K562 (cell line): ENCODE results near the gene PCDHB14. TPM values are rescaled to one million over a fixed set of nuclear protein-coding genes. Genes with fewer than 3 reads are reported as not detected.
"Not testable (repeated sequence)": the region's sequence is repeated elsewhere in the genome, so short reads cannot be mapped to it uniquely, and the experiment has no call there.

Experiments
- ATAC-seq: fragments of 200-7000 bp; cut with Tn5 transposase; 3 replicates; pipeline ENCODE4 v1.9.1; 2020; ENCODE audit warnings: moderate library complexity
- BruUV-seq: library from RNA; stranded (reverse); fragments of 400-500 nt; replicated peaks from 2 replicates; lab custom pipeline; 2021; lab: Mats Ljungman, UMichigan
- CTCF ChIA-PET: fragments of 300-600 bp; formaldehyde crosslinking; extraction: SDS; loops from one replicate; lab custom pipeline; 2021; ENCODE audit warnings: low intra/inter-chr PET ratio; lab: Yijun Ruan, JAX
- POLR2A ChIA-PET: fragments of 300-600, 350-650 bp; sonication (Branson Sonifier 250); formaldehyde crosslinking; extraction: SDS; loops from one replicate; lab custom pipeline; 2021; ENCODE audit warnings: antibody characterized with exemption, inconsistent platforms; lab: Yijun Ruan, JAX
- DNase-seq, 4 experiments: peaks; one replicate each; pipeline versions ENCODE4 v3.0.0 to v3.0.0-alpha.2; 2011 to 2018; ENCODE audit warnings: low spot score in 3 of 4, mixed read lengths in 3 of 4; ENCODE audit errors: extremely low read depth in 1 of 4
- FAIRE-seq: peaks from 2 replicates; lab custom pipeline; 2011; peaks lifted over from hg19 to GRCh38; lab: Jason Lieb, UNC
- H2AFZ ChIP-seq: 2 replicates; pipeline ENCODE4 v1.6.0; 2011; ENCODE audit warnings: low read depth, low read length, control low read depth, inconsistent platforms
- H3K27ac ChIP-seq: fragments of 200-600 bp; 3 replicates; pipeline ENCODE4 v1.8.0; 2011; ENCODE audit warnings: low read depth, mild to moderate bottlenecking, control low read depth, inconsistent platforms, low read length, moderate library complexity, mixed read lengths; ENCODE audit errors: extremely low read depth
- H3K27me3 ChIP-seq, 2 experiments: fragments of 300-600 bp in 1 of 2; 2 replicates in 1 of 2; 3 replicates in 1 of 2; pipeline versions ENCODE4 v1.6.0 to v1.8.0; 2011; ENCODE audit warnings: inconsistent platforms in 2 of 2, low read length in 2 of 2, mild to moderate bottlenecking in 1 of 2, mixed read lengths in 1 of 2, moderate library complexity in 1 of 2; ENCODE audit not compliant: control insufficient read depth in 2 of 2, insufficient read depth in 2 of 2
- H3K36me3 ChIP-seq: fragments of 300-600 bp; 3 replicates; pipeline ENCODE4 v1.8.0; 2011; ENCODE audit warnings: mild to moderate bottlenecking, low read length, inconsistent platforms; ENCODE audit not compliant: control insufficient read depth, insufficient read depth
- H3K4me1 ChIP-seq, 2 experiments: fragments of 200-600 bp in 1 of 2; replicated peaks in 1 of 2; 2 replicates in 1 of 2; 3 replicates in 1 of 2; pipeline versions ENCODE4 v1.5.1 to v1.8.0; 2011; ENCODE audit warnings: inconsistent platforms in 2 of 2, low read length in 2 of 2, mild to moderate bottlenecking in 1 of 2, mixed read lengths in 1 of 2, moderate library complexity in 1 of 2; ENCODE audit not compliant: control insufficient read depth in 2 of 2, insufficient read depth in 2 of 2
- H3K4me2 ChIP-seq: 2 replicates; pipeline ENCODE4 v1.6.1; 2011; ENCODE audit warnings: low read length, control low read depth, inconsistent platforms, mixed read lengths; ENCODE audit not compliant: insufficient read depth
- H3K4me3 ChIP-seq: fragments of 200-600 bp; sonication (generic), shearing (Covaris generic); 2 replicates; pipeline ENCODE4 v1.5.1; 2016; ENCODE audit warnings: control low read depth, inconsistent platforms
- H3K79me2 ChIP-seq: fragments of 200-600 bp; 3 replicates; pipeline ENCODE4 v1.8.0; 2011; ENCODE audit warnings: low read length, inconsistent platforms; ENCODE audit not compliant: control insufficient read depth, insufficient read depth
- H3K9ac ChIP-seq, 2 experiments: 2 replicates each; pipeline versions ENCODE4 v1.6.0 to v1.6.1; 2011; ENCODE audit warnings: low read depth in 2 of 2, low read length in 2 of 2, control low read depth in 1 of 2, inconsistent platforms in 1 of 2, mild to moderate bottlenecking in 1 of 2, mixed read lengths in 1 of 2; ENCODE audit not compliant: insufficient read depth in 1 of 2
- H3K9me1 ChIP-seq: one replicate; pipeline ENCODE4 v1.6.0; 2011; ENCODE audit warnings: inconsistent platforms, mild to moderate bottlenecking, low read length, moderate library complexity; ENCODE audit not compliant: control insufficient read depth, insufficient read depth
- H3K9me3 ChIP-seq: replicated peaks from 2 replicates; pipeline ENCODE4 v1.5.1; 2011; ENCODE audit warnings: low read depth, low read length, inconsistent platforms; ENCODE audit not compliant: control insufficient read depth, insufficient read depth
- H4K20me1 ChIP-seq: replicated peaks from 2 replicates; pipeline ENCODE4 v1.6.1; 2011; ENCODE audit warnings: low read length, inconsistent platforms, mixed read lengths; ENCODE audit not compliant: control insufficient read depth, insufficient read depth
- GTF2A2 ChIP-seq: IDR thresholded peaks from 2 replicates; pipeline ENCODE4 v1.6.1; 2016; ENCODE audit warnings: mild to moderate bottlenecking, missing genetic modification characterization, missing compliant biosample characterization
- JUNB ChIP-seq: fragments of 450-650 bp; formaldehyde crosslinking; conservative IDR thresholded peaks from 2 replicates; pipeline ENCODE4 v1.4.0; 2020; ENCODE audit warnings: mild to moderate bottlenecking
- NRF1 ChIP-seq, 2 experiments: fragments of 450-650 bp; IDR thresholded peaks in 1 of 2; conservative IDR thresholded peaks in 1 of 2; 2 replicates each; pipeline ENCODE4 v1.6.1; 2014; ENCODE audit warnings: mild to moderate bottlenecking in 2 of 2
- PHTF2 ChIP-seq: fragments of 250-450 bp; sonication (Bioruptor Pico); IDR thresholded peaks from 2 replicates; pipeline ENCODE4 v1.5.0; 2021; ENCODE audit warnings: mild to moderate bottlenecking
- RAD21 ChIP-seq, 2 experiments: fragments of 250-450 bp in 1 of 2; fragments of 450-650 bp in 1 of 2; sonication (Bioruptor Pico) in 1 of 2; formaldehyde crosslinking in 1 of 2; IDR thresholded peaks in 1 of 2; conservative IDR thresholded peaks in 1 of 2; 2 replicates each; pipeline versions ENCODE4 v1.4.0 to v1.8.0; 2020 to 2022; ENCODE audit warnings: mild to moderate bottlenecking in 2 of 2, moderate library complexity in 1 of 2
- U2AF2 ChIP-seq: fragments of 200-400 bp; formaldehyde crosslinking; optimal IDR thresholded peaks from 2 replicates; pipeline ENCODE3; 2017; ENCODE audit warnings: low read depth, mild to moderate bottlenecking, low read length
- ZZZ3 ChIP-seq: fragments of 450-650 bp; IDR thresholded peaks from 2 replicates; pipeline ENCODE4 v1.6.1; 2016; ENCODE audit warnings: antibody characterized with exemption, mild to moderate bottlenecking, moderate library complexity
- WGBS: fragments of 100-300 bp; shearing (Covaris generic); methylation state at CpG from one replicate; pipeline ENCODE4 v1.1.6; 2016; ENCODE audit warnings: low coverage, mixed read lengths; ENCODE audit not compliant: insufficient coverage; ENCODE audit errors: missing lambda C conversion rate; 5-methylcytosine and 5-hydroxymethylcytosine counted together
- in situ Hi-C: fragments of 300-500 bp; cut with MboI; formaldehyde crosslinking; loops from 4 replicates; pipeline ENCODE4 v1.15.0; 2018; ENCODE audit warnings: inconsistent platforms, mixed read lengths
- intact Hi-C: fragments of 100-400 bp; cut with micrococcal nuclease; formaldehyde crosslinking; loops from 2 replicates; pipeline ENCODE4 v1.14.2; 2022
- polyA plus RNA-seq, 8 experiments: library from polyadenylated mRNA; depleted of rRNA in 4 of 8; stranded (reverse) in 5 of 8; unstranded in 3 of 8; fragments of >200 nt; fragmentation: Nextera tagmentation in 2 of 8; fragmentation: Illumina TruSeq in 1 of 8; extraction: Ambion mirVana in 2 of 8; extraction: Trizol in 1 of 8; gene quantifications; 2 replicates each; pipeline versions ENCODE4 v1.2.1 to v1.2.3, GENCODE V29; 2011 to 2014; ENCODE audit warnings: inconsistent platforms in 1 of 8, missing spikeins in 1 of 8
- total RNA-seq, 7 experiments: library from RNA; depleted of rRNA in 6 of 7; stranded (reverse); fragments of >200 nt in 6 of 7; fragmentation: Illumina TruSeq in 2 of 7; extraction: Trizol in 2 of 7; gene quantifications; 2 replicates each; pipeline versions ENCODE4 v1.2.1 to v1.2.3, GENCODE V29; 2011 to 2021; ENCODE audit warnings: low replicate concordance in 1 of 7
- TF ChIP-seq, protein P1 (sequence below), 2 experiments: fragments of 150-350 bp in 1 of 2; IDR thresholded peaks; 2 replicates each; pipeline ENCODE4 v1.6.1; 2012 to 2016; ENCODE audit warnings: low read depth in 2 of 2, low read length in 2 of 2, mild to moderate bottlenecking in 1 of 2, moderate library complexity in 1 of 2
- TF ChIP-seq, protein P2 (sequence below), 3 experiments: IDR thresholded peaks in 2 of 3; conservative IDR thresholded peaks in 1 of 3; 2 replicates each; pipeline ENCODE4 v1.5.1; 2011 to 2012; ENCODE audit warnings: low read length in 3 of 3, mild to moderate bottlenecking in 3 of 3, control low read depth in 2 of 3, improper control_type of control experiment in 1 of 3, inconsistent platforms in 1 of 3, low read depth in 1 of 3, mixed read lengths in 1 of 3, moderate library complexity in 1 of 3; ENCODE audit not compliant: insufficient read depth in 2 of 3

PCDHB14 gene
- total and polyA plus RNA-seq, 9 of the 15 experiments (the other 6 are each of a cell fraction or from before 2014, with no cell fraction given) = not detected

DNA sequence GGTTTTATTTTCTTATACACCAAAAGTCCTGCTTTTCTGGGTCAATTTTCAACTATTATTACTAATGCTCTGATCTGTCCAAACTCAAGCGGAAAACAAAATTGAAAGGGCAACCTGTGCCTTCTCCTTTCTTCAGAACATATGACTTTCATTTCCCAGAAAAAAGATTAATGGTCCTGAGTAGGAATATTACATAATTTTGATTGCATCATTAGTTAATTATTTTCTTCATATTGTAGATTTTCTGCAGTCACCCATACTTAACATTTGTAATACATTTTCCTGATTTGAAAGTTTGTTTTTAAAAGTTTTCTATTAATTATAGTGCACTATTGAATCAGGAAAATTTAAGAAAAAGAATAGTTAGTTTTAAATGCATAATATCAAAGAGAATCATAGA lies 47.2 kb upstream of the PCDHB14 start (continued):
- TF ChIP-seq, protein P1, sequence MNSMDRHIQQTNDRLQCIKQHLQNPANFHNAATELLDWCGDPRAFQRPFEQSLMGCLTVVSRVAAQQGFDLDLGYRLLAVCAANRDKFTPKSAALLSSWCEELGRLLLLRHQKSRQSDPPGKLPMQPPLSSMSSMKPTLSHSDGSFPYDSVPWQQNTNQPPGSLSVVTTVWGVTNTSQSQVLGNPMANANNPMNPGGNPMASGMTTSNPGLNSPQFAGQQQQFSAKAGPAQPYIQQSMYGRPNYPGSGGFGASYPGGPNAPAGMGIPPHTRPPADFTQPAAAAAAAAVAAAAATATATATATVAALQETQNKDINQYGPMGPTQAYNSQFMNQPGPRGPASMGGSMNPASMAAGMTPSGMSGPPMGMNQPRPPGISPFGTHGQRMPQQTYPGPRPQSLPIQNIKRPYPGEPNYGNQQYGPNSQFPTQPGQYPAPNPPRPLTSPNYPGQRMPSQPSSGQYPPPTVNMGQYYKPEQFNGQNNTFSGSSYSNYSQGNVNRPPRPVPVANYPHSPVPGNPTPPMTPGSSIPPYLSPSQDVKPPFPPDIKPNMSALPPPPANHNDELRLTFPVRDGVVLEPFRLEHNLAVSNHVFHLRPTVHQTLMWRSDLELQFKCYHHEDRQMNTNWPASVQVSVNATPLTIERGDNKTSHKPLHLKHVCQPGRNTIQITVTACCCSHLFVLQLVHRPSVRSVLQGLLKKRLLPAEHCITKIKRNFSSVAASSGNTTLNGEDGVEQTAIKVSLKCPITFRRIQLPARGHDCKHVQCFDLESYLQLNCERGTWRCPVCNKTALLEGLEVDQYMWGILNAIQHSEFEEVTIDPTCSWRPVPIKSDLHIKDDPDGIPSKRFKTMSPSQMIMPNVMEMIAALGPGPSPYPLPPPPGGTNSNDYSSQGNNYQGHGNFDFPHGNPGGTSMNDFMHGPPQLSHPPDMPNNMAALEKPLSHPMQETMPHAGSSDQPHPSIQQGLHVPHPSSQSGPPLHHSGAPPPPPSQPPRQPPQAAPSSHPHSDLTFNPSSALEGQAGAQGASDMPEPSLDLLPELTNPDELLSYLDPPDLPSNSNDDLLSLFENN (IDR thresholded peaks at IDR 0.05; ENCODE audit: low read depth in 2 of 2, low read length in 2 of 2) = no peak
- no peak for TF ChIP-seq NRF1 (conservative IDR thresholded peaks at IDR 0.05 in 1 of 2, IDR thresholded peaks at IDR 0.05 in 1 of 2)
- no peak for TF ChIP-seq GTF2A2 (tag)
- TF ChIP-seq U2AF2 = no peak
- no peak for TF ChIP-seq PHTF2
- TF ChIP-seq ZZZ3 = no peak
- TF ChIP-seq JUNB (CRISPR knock-in tag) = no peak

DNA sequence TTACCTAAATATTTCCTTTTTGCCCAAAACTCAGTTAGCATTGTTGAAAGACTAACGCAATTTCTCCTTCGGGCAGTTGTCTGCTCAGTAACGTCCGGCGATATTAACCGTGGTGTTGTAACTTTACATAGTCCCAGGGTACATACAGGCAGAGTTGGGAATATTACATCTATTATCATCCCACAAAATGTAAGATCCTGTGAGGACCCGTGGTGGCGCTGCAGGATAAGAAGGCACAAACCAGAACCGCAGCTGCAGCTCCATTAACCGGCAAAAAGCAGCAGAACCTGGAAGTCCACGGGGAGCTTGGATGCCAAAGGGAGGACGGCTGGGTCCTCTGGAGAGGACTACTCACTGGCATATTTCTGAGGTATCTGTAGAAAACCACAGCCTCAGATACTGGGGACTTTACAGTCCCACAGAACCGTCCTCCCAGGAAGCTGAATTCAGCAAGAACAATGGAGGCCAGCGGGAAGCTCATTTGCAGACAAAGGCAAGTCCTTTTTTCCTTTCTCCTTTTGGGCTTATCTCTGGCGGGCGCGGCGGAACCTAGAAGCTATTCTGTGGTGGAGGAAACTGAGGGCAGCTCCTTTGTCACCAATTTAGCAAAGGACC lies 45.5 kb upstream of the PCDHB14 start, which contains the start of gene PCDHB8:
Gene PCDHB8, plus strand, starts transcription at position 214 of the 615 bp plus-strand sequence. Its CDS starts 245 bp downstream, at position 459.
- in situ Hi-C loops, POLR2A ChIA-PET, CTCF ChIA-PET, H3K27ac ChIP-seq, H3K36me3 ChIP-seq, H3K9ac ChIP-seq, H3K9me3 ChIP-seq, H3K4me3 ChIP-seq, H3K4me2 ChIP-seq, H4K20me1 ChIP-seq, H3K9me1 ChIP-seq, H2AFZ ChIP-seq, H3K79me2 ChIP-seq, BruUV-seq, H3K4me1 ChIP-seq, intact Hi-C loops: not testable (repeated sequence)
- FAIRE-seq (peak; percentile 84), ATAC-seq (peak; percentile 86), DNase-seq (peak in 2 of 4 experiments; percentile 6 to 15)
- H3K27me3 ChIP-seq = peaks cover 8 to 19% of the 10 kb centered on the region in 2 experiments; a peak in 3 of 5 replicates
- 0 out of 4 replicates have a peak, but pooled peaks of 1 of the 2 experiments have one; percentile 7 for TF ChIP-seq RAD21 (CRISPR knock-in tag; conservative IDR thresholded peaks at IDR 0.05 in 1 of 2, IDR thresholded peaks at IDR 0.05 in 1 of 2)
- TF ChIP-seq, protein P2, sequence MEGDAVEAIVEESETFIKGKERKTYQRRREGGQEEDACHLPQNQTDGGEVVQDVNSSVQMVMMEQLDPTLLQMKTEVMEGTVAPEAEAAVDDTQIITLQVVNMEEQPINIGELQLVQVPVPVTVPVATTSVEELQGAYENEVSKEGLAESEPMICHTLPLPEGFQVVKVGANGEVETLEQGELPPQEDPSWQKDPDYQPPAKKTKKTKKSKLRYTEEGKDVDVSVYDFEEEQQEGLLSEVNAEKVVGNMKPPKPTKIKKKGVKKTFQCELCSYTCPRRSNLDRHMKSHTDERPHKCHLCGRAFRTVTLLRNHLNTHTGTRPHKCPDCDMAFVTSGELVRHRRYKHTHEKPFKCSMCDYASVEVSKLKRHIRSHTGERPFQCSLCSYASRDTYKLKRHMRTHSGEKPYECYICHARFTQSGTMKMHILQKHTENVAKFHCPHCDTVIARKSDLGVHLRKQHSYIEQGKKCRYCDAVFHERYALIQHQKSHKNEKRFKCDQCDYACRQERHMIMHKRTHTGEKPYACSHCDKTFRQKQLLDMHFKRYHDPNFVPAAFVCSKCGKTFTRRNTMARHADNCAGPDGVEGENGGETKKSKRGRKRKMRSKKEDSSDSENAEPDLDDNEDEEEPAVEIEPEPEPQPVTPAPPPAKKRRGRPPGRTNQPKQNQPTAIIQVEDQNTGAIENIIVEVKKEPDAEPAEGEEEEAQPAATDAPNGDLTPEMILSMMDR (IDR thresholded peaks at IDR 0.05 in 2 of 3, conservative IDR thresholded peaks at IDR 0.05 in 1 of 3; ENCODE audit: insufficient read depth in 2 of 3, low read depth in 1 of 3, low read length in 3 of 3) = peak in 1 of 3 experiments; percentile 21; a peak in 2 of 6 replicates
- under 1% methylated on average over 12 of the region's 18 CpGs for WGBS
